Glutamatergic neuron (in vitro differentiated cells): Measurements from ENCODE around the gene JAKMIP2. TPM values are rescaled to one million over a fixed set of nuclear protein-coding genes. Genes with fewer than 3 reads are reported as not detected.
A peak's percentile ranks its signal among the peaks of the same experiment; 100 is the strongest.

Source experiments
- DNase-seq: peaks from one replicate; pipeline ENCODE4 v3.0.0; 2022
- H3K27ac Mint-ChIP-seq: one replicate; pipeline ENCODE4 v1.8.0; 2020; ENCODE audit warnings: mild to moderate bottlenecking, mixed read lengths, inconsistent platforms; ENCODE audit not compliant: unreplicated experiment
- H3K27me3 Mint-ChIP-seq: one replicate; pipeline ENCODE4 v1.8.0; 2020; ENCODE audit warnings: mild to moderate bottlenecking, moderate library complexity, mixed read lengths, inconsistent platforms; ENCODE audit not compliant: unreplicated experiment
- H3K36me3 Mint-ChIP-seq: one replicate; pipeline ENCODE4 v1.8.0; 2020; ENCODE audit warnings: mild to moderate bottlenecking, mixed read lengths, inconsistent platforms; ENCODE audit not compliant: unreplicated experiment
- H3K4me1 Mint-ChIP-seq: one replicate; pipeline ENCODE4 v1.8.0; 2020; ENCODE audit warnings: mild to moderate bottlenecking, low read depth, mixed read lengths, inconsistent platforms; ENCODE audit not compliant: unreplicated experiment
- H3K4me3 Mint-ChIP-seq: one replicate; pipeline ENCODE4 v1.8.0; 2020; ENCODE audit warnings: mild to moderate bottlenecking, mixed read lengths, inconsistent platforms; ENCODE audit not compliant: unreplicated experiment
- H3K9me3 Mint-ChIP-seq: one replicate; pipeline ENCODE4 v1.8.0; 2020; ENCODE audit warnings: mild to moderate bottlenecking, moderate library complexity, mixed read lengths, inconsistent platforms; ENCODE audit not compliant: unreplicated experiment
- CTCF ChIP-seq: fragments of 200-600 bp; sonication (generic); IDR thresholded peaks from one replicate; pipeline ENCODE4 v1.5.0; 2021; ENCODE audit not compliant: partially characterized antibody, unreplicated experiment
- total RNA-seq: library from RNA; stranded (reverse); fragmentation: NEBNext Ultra II Directional; extraction: Animal tissue kit (Norgen Biotek cat#: 25700); gene quantifications from one replicate; pipeline ENCODE4 v1.2.1, GENCODE V29; 2021; ENCODE audit not compliant: unreplicated experiment

The JAKMIP2 gene
- total RNA-seq, 1 donor from 2014 or later = 88.2 TPM

GRCh38 chr5:147673266-147673665 lies 109.3 kb downstream of the JAKMIP2 start:
- Mint-ChIP-seq H3K27me3 (no peaks in the 10 kb centered on the region), H3K9me3 (no peaks in the 10 kb centered on the region), H3K4me1 (peaks cover 3% of the 10 kb centered on the region), H3K36me3 (peaks cover 5% of the 10 kb centered on the region), H3K4me3 (no peak overlapping the region), H3K27ac (no peak overlapping the region)
- no peak for TF ChIP-seq CTCF
- DNase-seq = peak; percentile 83

GRCh38 chr5:147671365-147671764 lies 111.2 kb downstream of the JAKMIP2 start:
- H3K36me3 Mint-ChIP-seq = peaks cover 5% of the 10 kb centered on the region
- H3K9me3 Mint-ChIP-seq = no peaks in the 10 kb centered on the region
- no peak for TF ChIP-seq CTCF
- no peak for DNase-seq
- H3K27ac Mint-ChIP-seq = no peak overlapping the region
- H3K4me3 Mint-ChIP-seq = no peak overlapping the region
- H3K27me3 Mint-ChIP-seq = no peaks in the 10 kb centered on the region
- peaks cover 3% of the 10 kb centered on the region for H3K4me1 Mint-ChIP-seq

GRCh38 chr5:147670815-147671214 lies 111.7 kb downstream of the JAKMIP2 start:
- no peak for DNase-seq
- Mint-ChIP-seq H3K4me3 (no peak overlapping the region), H3K27me3 (no peaks in the 10 kb centered on the region), H3K4me1 (peaks cover 3% of the 10 kb centered on the region), H3K27ac (peak overlapping the region; percentile 59), H3K9me3 (no peaks in the 10 kb centered on the region), H3K36me3 (peaks cover 5% of the 10 kb centered on the region)
- no peak for TF ChIP-seq CTCF

- Mint-ChIP-seq H3K27ac (no peak overlapping the region), H3K4me1 (peaks cover 3% of the 10 kb centered on the region), H3K27me3 (no peaks in the 10 kb centered on the region), H3K9me3 (peaks cover 1% of the 10 kb centered on the region), H3K36me3 (peaks cover 14% of the 10 kb centered on the region), H3K4me3 (no peak overlapping the region)
- TF ChIP-seq CTCF = no peak
- no peak for DNase-seq
Measured at GRCh38 chr5:147669169-147669869, 113.2 kb downstream of the JAKMIP2 start.

- no peak overlapping the region for H3K27ac Mint-ChIP-seq
- H3K9me3 Mint-ChIP-seq = peaks cover 2% of the 10 kb centered on the region
- peaks cover 24% of the 10 kb centered on the region for H3K36me3 Mint-ChIP-seq
- no peak for DNase-seq
- no peak for TF ChIP-seq CTCF
- no peak overlapping the region for H3K4me3 Mint-ChIP-seq
- H3K27me3 Mint-ChIP-seq = no peaks in the 10 kb centered on the region
- H3K4me1 Mint-ChIP-seq = peaks cover 3% of the 10 kb centered on the region
Measured at GRCh38 chr5:147668385-147668784, 114.1 kb downstream of the JAKMIP2 start.
